Left renal pelvis (tissue), 4 donors: Measurements from ENCODE around the gene RNF223. TPM values are rescaled to one million over a fixed set of nuclear protein-coding genes. Genes with fewer than 3 reads are reported as not detected.

Experiments used
- DNase-seq, 4 donors: peaks; one replicate each; pipeline ENCODE4 v3.0.0-alpha.2; 2013; ENCODE audit warnings: low read depth in 4 of 4, low spot score in 3 of 4
- polyA plus RNA-seq, 4 donors: library from polyadenylated mRNA; unstranded; fragments of 120-200 nt; gene quantifications; one replicate each; pipeline ENCODE4 v1.2.1, GENCODE V29; 2013; ENCODE audit not compliant: insufficient read length in 4 of 4

Gene RNF223
- polyA plus RNA-seq, 4 donors, result 0.23 to 0.85 (median 0.70) TPM; not detected in 1

DNA sequence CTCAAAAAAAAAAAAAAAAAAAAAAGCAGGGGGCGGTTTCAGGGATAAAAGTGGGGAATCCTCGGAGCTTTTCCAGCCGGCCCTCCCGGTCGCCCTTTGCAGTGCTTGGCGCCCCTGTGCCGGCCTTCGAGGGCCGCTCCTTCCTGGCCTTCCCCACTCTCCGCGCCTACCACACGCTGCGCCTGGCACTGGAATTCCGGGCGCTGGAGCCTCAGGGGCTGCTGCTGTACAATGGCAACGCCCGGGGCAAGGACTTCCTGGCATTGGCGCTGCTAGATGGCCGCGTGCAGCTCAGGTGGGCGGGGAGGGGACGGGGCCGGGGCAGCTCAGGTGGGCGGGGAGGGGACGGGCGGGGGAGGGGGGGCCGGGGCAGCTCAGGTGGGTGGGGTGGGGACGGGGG is 25.3 kb downstream of the RNF223 start:
- no peak for DNase-seq

- no peak for DNase-seq
Measured at GRCh38 chr1:1047963-1048362, 26.1 kb downstream of the RNF223 start.

DNA sequence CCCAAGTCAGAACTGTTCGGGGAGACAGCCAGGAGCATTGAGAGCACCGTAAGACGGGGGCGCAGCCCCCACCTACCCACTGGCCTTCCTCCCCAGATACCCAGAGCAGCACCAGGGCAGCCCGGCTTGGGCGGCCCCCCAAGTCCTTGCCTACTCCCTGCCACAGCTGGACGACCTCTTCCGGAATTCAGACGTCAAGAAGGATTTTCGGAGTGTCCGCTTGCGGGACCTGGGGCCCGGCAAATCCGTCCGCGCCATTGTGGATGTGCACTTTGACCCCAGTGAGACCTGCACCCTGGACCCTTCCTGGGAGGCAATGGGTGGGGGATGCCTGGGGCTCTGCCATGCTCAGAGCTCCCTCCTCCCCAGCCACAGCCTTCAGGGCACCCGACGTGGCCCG is 26.7 kb downstream of the RNF223 start:
- no peak for DNase-seq

DNA sequence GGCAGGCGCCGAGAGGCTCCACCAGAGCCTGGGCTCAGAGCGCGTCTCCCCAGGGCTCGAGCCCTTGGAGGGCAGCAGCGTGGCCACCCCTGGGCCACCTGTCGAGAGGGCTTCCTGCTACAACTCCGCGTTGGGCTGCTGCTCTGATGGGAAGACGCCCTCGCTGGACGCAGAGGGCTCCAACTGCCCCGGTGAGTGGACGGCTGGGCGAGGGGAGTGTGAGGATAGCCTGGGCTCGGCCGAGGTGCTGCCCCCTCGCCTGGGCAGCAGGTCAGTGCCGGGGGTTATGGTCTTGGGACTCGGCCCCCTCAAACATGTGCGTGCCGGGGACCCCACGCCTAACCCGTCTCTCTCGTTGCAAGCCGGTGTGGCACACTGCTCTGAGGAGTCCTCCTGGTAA is 27.3 kb downstream of the RNF223 start:
- DNase-seq, result no peak

DNA sequence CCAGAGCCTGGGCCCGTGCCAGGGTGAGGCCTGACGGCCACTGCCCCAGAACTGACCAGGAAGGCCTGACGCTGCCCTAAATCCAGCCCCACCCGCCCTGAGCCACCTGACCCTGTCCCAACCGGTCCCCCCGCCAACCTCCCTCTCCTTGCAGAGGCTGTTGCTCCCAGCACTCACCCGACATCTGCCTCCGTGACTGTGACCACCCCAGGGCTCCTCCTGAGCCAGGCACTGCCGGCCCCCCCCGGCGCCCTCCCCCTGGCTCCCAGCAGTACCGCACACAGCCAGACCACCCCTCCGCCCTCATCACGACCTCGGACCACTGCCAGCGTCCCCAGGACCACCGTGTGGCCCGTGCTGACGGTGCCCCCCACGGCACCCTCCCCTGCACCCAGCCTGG is 27.9 kb downstream of the RNF223 start:
- DNase-seq, result no peak

DNA sequence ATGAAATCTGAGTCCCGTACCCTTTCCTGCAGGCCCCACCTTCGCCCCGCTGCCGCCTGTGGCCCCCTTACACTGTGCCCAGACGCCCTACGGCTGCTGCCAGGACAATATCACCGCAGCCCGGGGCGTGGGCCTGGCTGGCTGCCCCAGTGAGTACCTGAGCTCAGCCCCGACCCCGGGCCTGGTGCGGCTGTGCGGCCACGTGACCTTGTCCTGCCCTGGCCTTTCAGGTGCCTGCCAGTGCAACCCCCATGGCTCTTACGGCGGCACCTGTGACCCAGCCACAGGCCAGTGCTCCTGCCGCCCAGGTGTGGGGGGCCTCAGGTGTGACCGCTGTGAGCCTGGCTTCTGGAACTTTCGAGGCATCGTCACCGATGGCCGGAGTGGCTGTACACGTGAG is 29.0 kb downstream of the RNF223 start:
- no peak for DNase-seq

GRCh38 chr1:1044455-1045078 is 29.5 kb downstream of the RNF223 start:
- no peak for DNase-seq

GRCh38 chr1:1043921-1044320 is 30.2 kb downstream of the RNF223 start:
- DNase-seq, result no peak

DNA sequence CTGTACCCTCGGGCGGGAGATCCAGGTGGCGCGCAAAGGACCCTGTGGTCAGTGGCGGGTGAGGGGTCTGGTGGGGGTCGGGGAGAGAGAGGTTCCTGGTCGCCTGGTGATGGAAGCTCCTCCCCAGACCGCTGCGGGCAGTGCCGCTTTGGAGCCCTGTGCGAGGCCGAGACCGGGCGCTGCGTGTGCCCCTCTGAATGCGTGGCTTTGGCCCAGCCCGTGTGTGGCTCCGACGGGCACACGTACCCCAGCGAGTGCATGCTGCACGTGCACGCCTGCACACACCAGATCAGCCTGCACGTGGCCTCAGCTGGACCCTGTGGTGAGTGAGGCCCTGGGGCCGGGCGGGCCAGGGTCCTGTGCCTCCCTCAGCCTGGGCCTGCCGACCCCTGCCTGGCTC is 30.7 kb downstream of the RNF223 start:
- DNase-seq, result no peak

DNA sequence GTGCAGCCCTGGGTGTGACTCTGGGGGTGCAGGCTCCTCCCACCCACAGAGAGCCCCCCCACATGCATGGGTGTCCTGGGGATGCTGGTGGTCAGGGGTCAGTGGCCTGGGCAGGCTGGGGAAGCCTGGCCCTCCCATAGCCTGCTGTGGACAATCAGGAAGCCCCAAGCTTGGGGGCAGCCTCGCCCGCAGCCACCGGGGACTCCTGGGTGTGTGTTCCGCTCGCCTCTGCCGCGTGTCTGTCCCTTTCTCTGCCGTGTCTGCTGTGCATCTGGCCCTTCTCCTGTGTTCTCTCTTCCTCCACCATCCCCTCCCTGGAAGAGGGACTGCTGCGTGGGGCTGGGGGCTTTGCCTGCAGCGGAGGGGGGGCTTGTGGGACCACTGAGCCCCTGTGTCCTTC is 31.3 kb downstream of the RNF223 start:
- DNase-seq, result no peak

GRCh38 chr1:1041873-1042272 is 32.2 kb downstream of the RNF223 start:
- no peak for DNase-seq

- DNase-seq, result no peak
Measured at GRCh38 chr1:1041092-1041523, 33.0 kb downstream of the RNF223 start.

DNA sequence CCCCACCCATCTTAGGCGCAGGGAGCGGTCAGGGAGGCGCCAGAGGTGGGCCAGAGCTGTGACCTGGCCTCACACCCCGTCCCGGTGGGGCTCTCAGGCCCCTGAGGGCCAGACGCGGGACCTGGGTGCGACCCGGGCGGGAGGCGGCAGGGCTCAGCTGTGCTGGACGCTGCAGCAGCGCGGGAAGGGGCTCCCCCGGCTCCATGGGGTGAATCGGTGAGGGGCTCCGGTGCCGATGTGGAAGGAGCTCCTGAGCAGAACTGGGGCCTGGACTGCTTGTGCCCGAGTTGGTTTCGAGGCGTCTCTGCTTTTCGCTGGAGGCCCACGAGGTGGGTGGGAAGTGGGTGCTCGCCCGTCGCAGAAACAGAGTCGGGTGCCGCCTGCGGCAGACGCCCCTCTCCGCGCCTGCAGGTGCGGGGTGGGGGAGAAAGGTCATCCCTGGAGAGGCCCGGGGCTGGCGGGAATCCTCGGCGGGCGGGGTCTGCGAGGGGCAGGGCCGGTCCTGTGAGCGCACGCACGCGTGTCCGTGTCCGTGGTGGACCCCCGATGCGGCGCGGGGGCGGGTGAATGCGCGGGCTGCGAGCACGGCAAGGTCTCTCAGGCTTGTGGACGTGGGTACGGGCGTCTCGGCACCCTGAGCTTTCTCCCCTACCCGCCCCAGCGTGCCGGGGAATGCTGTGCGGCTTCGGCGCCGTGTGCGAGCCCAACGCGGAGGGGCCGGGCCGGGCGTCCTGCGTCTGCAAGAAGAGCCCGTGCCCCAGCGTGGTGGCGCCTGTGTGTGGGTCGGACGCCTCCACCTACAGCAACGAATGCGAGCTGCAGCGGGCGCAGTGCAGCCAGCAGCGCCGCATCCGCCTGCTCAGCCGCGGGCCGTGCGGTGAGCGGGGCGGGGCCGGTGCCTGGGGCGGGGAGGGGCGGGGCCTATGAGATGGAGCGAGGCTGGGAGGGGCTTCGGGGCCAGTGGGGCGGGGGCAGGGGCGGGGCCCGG is 33.8 kb downstream of the RNF223 start:
- DNase-seq, result no peak

DNA sequence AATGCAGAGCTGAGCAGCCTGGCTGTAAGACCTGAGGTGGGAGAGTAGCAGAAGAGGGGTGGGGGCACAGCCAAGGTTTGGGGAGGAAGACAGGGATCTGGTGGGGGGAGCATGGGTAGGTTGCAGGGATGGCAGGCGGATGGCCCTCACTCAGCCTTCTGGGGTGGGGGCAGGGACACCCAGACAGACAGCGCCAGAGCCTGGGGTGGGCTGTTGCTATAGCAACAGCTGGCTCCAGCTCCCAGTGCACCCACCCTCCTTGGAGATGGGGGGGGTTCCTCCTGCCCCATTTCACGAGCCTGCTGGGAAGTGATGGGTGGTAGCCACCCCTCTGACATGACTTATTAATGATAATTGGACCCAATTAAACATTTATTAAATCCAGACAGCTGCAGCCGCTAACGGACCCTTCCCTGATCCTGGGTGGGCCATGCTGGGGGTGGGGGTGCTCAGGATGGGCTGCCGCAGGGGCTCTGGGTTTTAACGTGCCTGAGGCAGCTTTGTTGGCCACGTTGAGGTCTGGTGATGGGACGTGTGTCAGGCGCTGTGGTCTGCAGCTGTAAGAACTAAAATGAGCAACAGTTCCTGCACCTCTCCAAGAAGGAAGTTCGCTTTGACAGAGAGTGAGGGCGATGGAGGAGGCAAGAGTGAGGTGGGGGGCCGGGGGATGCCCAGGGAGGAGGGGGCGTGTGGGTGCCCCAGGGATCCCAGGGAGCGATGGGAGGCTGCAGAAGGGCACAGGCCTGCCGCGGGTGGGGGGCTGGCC is 34.8 kb downstream of the RNF223 start:
- no peak for DNase-seq

DNA sequence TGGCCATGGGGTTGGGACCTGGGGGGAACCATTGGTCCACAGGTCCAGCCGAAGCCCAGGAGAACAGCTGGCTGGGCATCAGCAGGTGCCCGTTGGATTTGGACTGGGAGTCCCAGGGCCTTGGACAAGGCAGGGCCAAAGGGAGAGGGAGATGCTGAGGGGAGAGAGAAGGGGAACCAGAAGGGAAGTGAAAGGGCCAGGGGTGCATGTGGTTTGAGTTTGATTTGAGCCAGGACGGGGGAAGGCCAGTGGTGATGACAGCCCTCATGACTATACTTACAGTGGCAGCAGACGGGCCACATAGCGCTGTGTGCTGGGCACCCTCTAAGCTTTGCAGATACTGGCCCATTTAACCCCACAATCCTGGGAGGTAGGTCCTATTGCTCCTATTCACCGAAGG is 35.4 kb downstream of the RNF223 start:
- DNase-seq, result no peak

DNA sequence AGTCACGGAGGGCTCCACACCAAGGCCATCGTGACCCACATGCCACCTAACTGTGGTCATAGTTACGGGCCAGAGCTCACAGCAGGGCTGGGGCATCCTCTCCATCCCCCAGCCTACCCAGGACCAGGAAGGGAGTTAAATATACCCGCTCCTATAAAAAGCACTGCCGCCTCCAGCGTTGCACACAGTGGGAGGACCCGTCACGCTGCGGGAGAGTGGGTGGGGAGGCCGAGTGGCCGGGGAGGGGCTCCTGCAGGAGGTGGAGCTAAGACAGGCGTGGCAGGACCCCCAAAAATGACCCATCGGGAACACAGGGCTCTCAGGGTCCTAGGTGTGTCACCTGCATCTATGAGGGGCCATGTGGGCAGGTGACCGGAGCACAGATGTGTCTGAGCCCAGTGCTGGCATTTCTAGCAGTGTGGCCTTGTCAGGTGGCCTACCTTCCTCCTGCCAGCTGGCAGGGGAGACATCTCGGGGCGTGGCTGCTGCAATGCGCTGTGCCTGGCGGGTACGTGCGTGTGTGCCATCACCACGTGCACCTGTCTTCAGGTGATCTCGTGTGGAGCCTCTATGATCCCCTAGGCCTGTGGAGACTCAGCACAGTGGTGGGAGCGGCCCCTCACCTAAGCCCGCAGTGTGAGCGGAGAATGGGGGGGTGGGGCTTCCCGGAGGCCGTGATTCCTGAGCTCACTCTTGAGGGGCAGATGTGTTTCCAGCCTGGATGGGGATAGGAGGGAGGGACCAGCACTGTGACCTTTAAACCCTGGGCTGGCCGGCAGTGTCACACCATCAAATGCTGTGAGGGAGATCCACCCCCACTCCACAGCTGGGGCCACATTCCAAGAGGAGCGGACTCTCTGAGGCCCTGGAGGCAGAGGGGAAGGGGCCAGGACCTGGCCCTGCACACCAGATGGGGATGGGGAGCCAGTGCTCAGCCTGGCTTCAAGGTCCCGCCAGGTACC is 36.5 kb downstream of the RNF223 start:
- no peak for DNase-seq

GRCh38 chr1:1035291-1035943 is 38.7 kb downstream of the RNF223 start:
- no peak for DNase-seq

DNA sequence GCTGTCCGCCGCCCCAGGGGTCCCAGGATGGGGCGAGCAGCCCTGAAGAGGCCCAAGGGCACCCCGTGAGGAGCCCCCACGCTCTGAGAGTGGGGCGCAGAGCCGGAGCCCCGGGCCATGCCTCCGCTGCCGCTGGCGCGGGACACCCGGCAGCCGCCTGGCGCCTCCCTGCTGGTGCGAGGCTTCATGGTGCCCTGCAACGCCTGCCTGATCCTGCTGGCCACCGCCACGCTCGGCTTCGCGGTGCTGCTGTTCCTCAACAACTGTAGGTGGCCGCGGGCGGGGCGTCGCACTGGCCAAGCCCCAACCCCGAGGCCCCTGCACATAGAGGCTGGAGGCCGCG is 39.7 kb downstream of the RNF223 start:
- no peak for DNase-seq

DNA sequence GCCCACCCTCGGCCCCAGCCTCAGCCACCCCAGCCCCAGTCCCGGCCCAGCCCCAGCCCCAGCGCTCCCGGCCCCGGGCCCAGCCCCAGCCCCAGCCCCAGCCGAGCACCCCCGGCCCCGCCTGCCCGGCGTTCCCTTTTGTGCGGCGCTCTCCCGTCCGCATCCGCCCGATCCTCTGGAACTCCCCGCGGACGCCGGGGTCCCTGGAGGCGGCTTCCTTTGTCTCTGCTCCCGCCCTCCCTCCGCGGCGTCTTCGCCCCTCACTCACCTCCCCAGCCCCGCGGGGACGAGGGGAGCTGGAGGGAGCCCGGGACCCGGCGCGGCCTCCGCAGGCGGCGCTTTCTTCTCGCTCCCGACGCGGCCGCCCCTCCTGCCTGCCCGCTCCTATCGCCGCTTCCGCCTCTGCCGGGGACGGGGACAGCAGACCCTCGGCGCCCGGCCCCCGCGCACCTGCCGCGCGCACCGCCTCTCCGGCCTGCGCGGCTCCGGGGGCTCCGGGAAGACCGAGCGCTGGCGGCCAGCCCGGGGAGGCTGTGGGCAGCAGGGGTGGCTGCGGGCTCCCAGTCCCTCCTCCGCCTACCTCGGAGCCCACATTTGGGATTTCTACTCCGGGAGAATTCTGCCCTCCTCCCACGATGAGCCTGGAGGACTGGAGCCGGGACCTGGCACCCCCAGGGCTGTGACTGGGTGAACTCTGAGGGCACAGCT is 40.2 kb downstream of the RNF223 start:
- DNase-seq, result no peak
